HCT116 (cell line): ENCODE results near the gene AGER. TPM values are rescaled to one million over a fixed set of nuclear protein-coding genes. Genes with fewer than 3 reads are reported as not detected.

Source experiments
- ATAC-seq: fragments of 200-7000 bp; cut with Tn5 transposase; 2 replicates; pipeline ENCODE4 v1.9.1; 2020; ENCODE audit warnings: mild to moderate bottlenecking, moderate library complexity
- BruUV-seq: library from RNA; stranded (reverse); fragments of 400-500 nt; replicated peaks from 2 replicates; lab custom pipeline; 2021; lab: Mats Ljungman, UMichigan
- CTCF ChIA-PET: fragments of 300-600 bp; sonication (Branson Sonifier 250); formaldehyde crosslinking; loops from one replicate; lab custom pipeline; 2021; ENCODE audit warnings: antibody characterized with exemption; lab: Charles Lee
- POLR2A ChIA-PET: fragments of 300-600, 350-600 bp; sonication (Branson Sonifier 250); formaldehyde crosslinking; loops from one replicate; lab custom pipeline; 2021; ENCODE audit warnings: antibody characterized with exemption; lab: Charles Lee
- RAD21 ChIA-PET, 2 experiments: fragments of 300-600 bp; sonication (Branson Sonifier 250); formaldehyde crosslinking; loops; one replicate each; lab custom pipeline; 2023; ENCODE audit warnings: low total read pairs in 2 of 2; ENCODE audit not compliant: uncharacterized antibody in 2 of 2, unreplicated experiment in 2 of 2, low non-redundant PET in 1 of 2; lab: Charles Lee
- DNase-seq: peaks from one replicate; pipeline ENCODE4 v3.0.0-alpha.2; 2010; ENCODE audit warnings: low read depth, low spot score
- H2AFZ ChIP-seq: fragments of 200-600 bp; shearing (Covaris generic), sonication (generic); 2 replicates; pipeline ENCODE4 v1.6.1; 2017; ENCODE audit warnings: low read depth, mixed run types, mixed read lengths, antibody characterized with exemption, low read length; ENCODE audit not compliant: poor library complexity, severe bottlenecking
- H3K27ac ChIP-seq: 2 replicates; pipeline ENCODE4 v1.5.1; 2012; ENCODE audit warnings: low read depth, low read length
- H3K27me3 ChIP-seq: fragments of 200-600 bp; sonication (generic); 2 replicates; pipeline ENCODE4 v1.6.1; 2016; ENCODE audit warnings: mixed run types, low read length, mixed read lengths; ENCODE audit not compliant: insufficient read depth
- H3K36me3 ChIP-seq, 2 experiments: fragments of 200-500 bp in 1 of 2; fragments of 200-600 bp in 1 of 2; sonication (Bioruptor generic) in 1 of 2; sonication (generic) in 1 of 2; 2 replicates each; pipeline versions ENCODE4 v1.5.1 to v1.6.1; 2014 to 2016; ENCODE audit warnings: low read length in 2 of 2, inconsistent platforms in 1 of 2, mixed read lengths in 1 of 2, mixed run types in 1 of 2; ENCODE audit not compliant: insufficient read depth in 2 of 2, control insufficient read depth in 1 of 2
- H3K4me1 ChIP-seq, 2 experiments: fragments of 200-600 bp in 1 of 2; sonication (generic) in 1 of 2; 2 replicates each; pipeline versions ENCODE4 v1.5.1 to v1.6.1; 2012 to 2017; ENCODE audit warnings: low read length in 2 of 2, inconsistent platforms in 1 of 2, mild to moderate bottlenecking in 1 of 2, mixed read lengths in 1 of 2, mixed run types in 1 of 2, moderate library complexity in 1 of 2; ENCODE audit not compliant: insufficient read depth in 2 of 2, control insufficient read depth in 1 of 2
- H3K4me2 ChIP-seq: fragments of 200-600 bp; sonication (generic); 2 replicates; pipeline ENCODE4 v1.6.1; 2017; ENCODE audit warnings: mixed run types, low read length, mixed read lengths
- H3K4me3 ChIP-seq, 2 experiments: fragments of 200-600 bp in 1 of 2; sonication (generic) in 1 of 2; replicated peaks in 1 of 2; 2 replicates each; pipeline ENCODE4 v1.5.1; 2011 to 2016; ENCODE audit warnings: low read length in 2 of 2, control low read depth in 1 of 2, low read depth in 1 of 2, mild to moderate bottlenecking in 1 of 2, mixed read lengths in 1 of 2, mixed run types in 1 of 2
- H3K79me2 ChIP-seq: fragments of 200-600 bp; sonication (generic); 2 replicates; pipeline ENCODE4 v1.6.1; 2017; ENCODE audit warnings: mild to moderate bottlenecking, mixed run types, low read length, moderate library complexity, mixed read lengths; ENCODE audit not compliant: insufficient read depth
- H3K9ac ChIP-seq: fragments of 200-600 bp; sonication (generic); 2 replicates; pipeline ENCODE4 v1.6.1; 2016; ENCODE audit warnings: low read length, mixed read lengths
- H3K9me2 ChIP-seq: fragments of 200-600 bp; sonication (generic), shearing (Covaris generic); 2 replicates; pipeline ENCODE4 v1.6.1; 2017; ENCODE audit warnings: mixed run types, mild to moderate bottlenecking, moderate library complexity; ENCODE audit not compliant: insufficient read depth
- H3K9me3 ChIP-seq, 2 experiments: fragments of 200-500 bp in 1 of 2; fragments of 200-600 bp in 1 of 2; sonication (Bioruptor generic) in 1 of 2; sonication (generic) in 1 of 2; 2 replicates each; pipeline ENCODE4 v1.6.1; 2014 to 2017; ENCODE audit warnings: low read length in 2 of 2, mixed read lengths in 2 of 2, inconsistent platforms in 1 of 2, low read depth in 1 of 2, mild to moderate bottlenecking in 1 of 2, mixed run types in 1 of 2, moderate library complexity in 1 of 2; ENCODE audit not compliant: control insufficient read depth in 1 of 2, insufficient read depth in 1 of 2
- H4K20me1 ChIP-seq: fragments of 200-600 bp; sonication (generic), shearing (Covaris generic); 2 replicates; pipeline ENCODE4 v1.6.1; 2017; ENCODE audit warnings: mixed run types, mild to moderate bottlenecking, moderate library complexity; ENCODE audit not compliant: insufficient read depth
- CEBPB ChIP-seq: IDR thresholded peaks from 2 replicates; pipeline ENCODE4 v1.6.1; 2012; ENCODE audit warnings: low read depth
- EGR1 ChIP-seq: IDR thresholded peaks from 2 replicates; pipeline ENCODE4 v1.6.1; 2012; ENCODE audit warnings: low read depth
- ELF1 ChIP-seq: IDR thresholded peaks from 2 replicates; pipeline ENCODE4 v1.6.1; 2012; ENCODE audit warnings: low read depth, borderline replicate concordance
- EZH2 ChIP-seq: fragments of 200-600 bp; sonication (generic); IDR thresholded peaks from 2 replicates; pipeline ENCODE4 v1.6.1; 2017; ENCODE audit warnings: antibody characterized with exemption, mixed run types
- EZH2phosphoT487 ChIP-seq: fragments of 200-600 bp; IDR thresholded peaks from 2 replicates; pipeline ENCODE4 v1.6.1; 2018; ENCODE audit warnings: antibody characterized with exemption, borderline replicate concordance
- FOSL1 ChIP-seq: IDR thresholded peaks from 2 replicates; pipeline ENCODE4 v1.6.1; 2012; ENCODE audit warnings: low read depth
- MAX ChIP-seq: IDR thresholded peaks from 2 replicates; pipeline ENCODE4 v1.6.1; 2012
- POLR2A ChIP-seq: IDR thresholded peaks from 2 replicates; pipeline ENCODE4 v1.7.0; 2011; ENCODE audit warnings: borderline replicate concordance; ENCODE audit not compliant: insufficient read depth, insufficient read length; ENCODE audit errors: extremely low read depth
- RAD21 ChIP-seq: IDR thresholded peaks from 2 replicates; pipeline ENCODE4 v1.6.1; 2012; ENCODE audit warnings: low read depth, mild to moderate bottlenecking
- SRF ChIP-seq: IDR thresholded peaks from 2 replicates; pipeline ENCODE4 v1.6.1; 2012; ENCODE audit warnings: low read depth
- YY1 ChIP-seq: IDR thresholded peaks from 2 replicates; pipeline ENCODE4 v1.6.1; 2011; ENCODE audit warnings: low read length, low read depth, moderate library complexity, mild to moderate bottlenecking; ENCODE audit not compliant: insufficient replicate concordance; ENCODE audit errors: extremely low read depth
- intact Hi-C: fragments of 100-400 bp; cut with micrococcal nuclease; formaldehyde crosslinking; loops from 2 replicates; pipeline ENCODE4 v1.10.0; 2022
- total RNA-seq: library from RNA; stranded (reverse); gene quantifications from one replicate; pipeline ENCODE4 v1.2.1, GENCODE V29; 2021; ENCODE audit not compliant: unreplicated experiment

The AGER gene
- total RNA-seq, 1 experiment from 2014 or later, result 22.6 TPM

- no peak for TF ChIP-seq POLR2A
Observed at GRCh38 chr6:32200711-32201475, 16.8 kb upstream of the AGER start (continued).

GRCh38 chr6:32198866-32199265 lies 14.8 kb upstream of the AGER start:
- no peak for DNase-seq
- Histone ChIP-seq H3K36me3 (no peaks in the 10 kb centered on the region), H3K9ac (no peak overlapping the region), H3K4me2 (no peak overlapping the region), H3K9me3 (no peaks in the 10 kb centered on the region), H3K27me3 (0 out of 2 replicates have a peak, but pooled peaks cover 3% of the 10 kb centered on the region), H2AFZ (no peak overlapping the region), H3K9me2 (no peaks in the 10 kb centered on the region), H3K4me3 (no peak overlapping the region), H3K4me1 (peaks cover 17 to 34% of the 10 kb centered on the region in 2 experiments), H4K20me1 (no peaks in the 10 kb centered on the region), H3K79me2 (no peaks in the 10 kb centered on the region), H3K27ac (no peak overlapping the region)
- POLR2A ChIA-PET, result no interaction called here
- CTCF ChIA-PET, result no interaction called here
- intact Hi-C loops, result no loop called here
- BruUV-seq, result no TSS peak
- no peak for ATAC-seq
- RAD21 ChIA-PET, result no interaction called here
- TF ChIP-seq EGR1 (no peak), ELF1 (no peak), SRF (no peak), EZH2phosphoT487 (no peak), FOSL1 (no peak), YY1 (no peak), EZH2 (no peak), MAX (no peak), RAD21 (no peak), CEBPB (no peak)
